Chondrocyte (in vitro differentiated cells): Measurements from ENCODE around the gene PCED1B. TPM values are rescaled to one million over a fixed set of nuclear protein-coding genes. Genes with fewer than 3 reads are reported as not detected.

Experiments used
- DNase-seq: peaks from one replicate; pipeline ENCODE4 v3.0.0; 2021; ENCODE audit warnings: mixed read lengths, low spot score
- H3K27ac Mint-ChIP-seq: one replicate; pipeline ENCODE4 v1.8.0; 2021; ENCODE audit warnings: mild to moderate bottlenecking, moderate library complexity, mixed read lengths; ENCODE audit not compliant: unreplicated experiment
- H3K27me3 Mint-ChIP-seq: 2 replicates; pipeline ENCODE4 v1.8.0; 2021; ENCODE audit warnings: low read depth, mixed read lengths
- H3K36me3 Mint-ChIP-seq: 2 replicates; pipeline ENCODE4 v1.8.0; 2021; ENCODE audit warnings: low read depth, mixed read lengths
- H3K4me1 Mint-ChIP-seq: 2 replicates; pipeline ENCODE4 v1.8.0; 2021; ENCODE audit warnings: low read depth, mild to moderate bottlenecking, mixed read lengths
- H3K4me3 Mint-ChIP-seq: one replicate; pipeline ENCODE4 v1.8.0; 2021; ENCODE audit warnings: mild to moderate bottlenecking, moderate library complexity, mixed read lengths; ENCODE audit not compliant: unreplicated experiment
- H3K9me3 Mint-ChIP-seq: 2 replicates; pipeline ENCODE4 v1.8.0; 2021; ENCODE audit warnings: low read depth, mixed read lengths
- CTCF ChIP-seq: fragments of 200-600 bp; sonication (generic); IDR thresholded peaks from 2 replicates; pipeline ENCODE4 v1.5.0; 2021; ENCODE audit warnings: antibody characterized with exemption, mild to moderate bottlenecking, moderate library complexity
- total RNA-seq: library from RNA; stranded (reverse); gene quantifications from 3 replicates; pipeline ENCODE4 v1.2.1, GENCODE V29; 2021

The PCED1B gene
- total RNA-seq, 1 donor from 2014 or later, result 2.3 TPM

DNA sequence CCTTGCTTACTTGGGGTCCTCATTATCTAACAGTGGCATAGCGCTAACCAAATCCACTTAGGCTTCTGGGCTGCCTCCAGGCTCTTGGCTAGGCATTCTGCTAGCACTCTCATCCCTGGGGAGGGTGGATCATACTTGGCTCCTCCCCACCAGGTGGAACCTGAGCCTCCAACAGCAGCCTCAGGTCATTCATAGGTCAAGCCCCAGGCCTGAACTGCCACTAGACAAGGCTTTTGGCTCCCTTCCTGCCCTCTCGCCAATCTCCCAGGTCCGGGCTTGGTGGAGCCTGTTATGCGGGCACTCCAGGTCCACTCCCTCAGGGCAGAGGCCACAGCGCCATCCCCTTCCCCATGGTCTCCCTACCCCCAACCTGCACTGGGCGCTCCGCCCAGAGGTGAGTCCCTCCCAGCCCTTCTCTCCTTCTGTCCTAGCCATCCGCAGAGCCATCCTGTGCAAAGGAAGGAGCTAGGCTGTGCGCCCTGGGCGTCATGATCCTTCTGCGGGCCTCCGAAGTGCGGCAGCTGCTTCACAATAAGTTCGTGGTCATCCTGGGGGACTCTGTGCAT lies 155.2 kb downstream of the PCED1B start:
- no peak overlapping the region for H3K4me3 Mint-ChIP-seq
- no peaks in the 10 kb centered on the region for H3K27me3 Mint-ChIP-seq
- TF ChIP-seq CTCF, result no peak
- peaks cover 4% of the 10 kb centered on the region for H3K36me3 Mint-ChIP-seq
- H3K4me1 Mint-ChIP-seq, result peaks cover 41% of the 10 kb centered on the region
- no peak overlapping the region for H3K27ac Mint-ChIP-seq
- no peak for DNase-seq
- H3K9me3 Mint-ChIP-seq, result peaks cover 6% of the 10 kb centered on the region

DNA sequence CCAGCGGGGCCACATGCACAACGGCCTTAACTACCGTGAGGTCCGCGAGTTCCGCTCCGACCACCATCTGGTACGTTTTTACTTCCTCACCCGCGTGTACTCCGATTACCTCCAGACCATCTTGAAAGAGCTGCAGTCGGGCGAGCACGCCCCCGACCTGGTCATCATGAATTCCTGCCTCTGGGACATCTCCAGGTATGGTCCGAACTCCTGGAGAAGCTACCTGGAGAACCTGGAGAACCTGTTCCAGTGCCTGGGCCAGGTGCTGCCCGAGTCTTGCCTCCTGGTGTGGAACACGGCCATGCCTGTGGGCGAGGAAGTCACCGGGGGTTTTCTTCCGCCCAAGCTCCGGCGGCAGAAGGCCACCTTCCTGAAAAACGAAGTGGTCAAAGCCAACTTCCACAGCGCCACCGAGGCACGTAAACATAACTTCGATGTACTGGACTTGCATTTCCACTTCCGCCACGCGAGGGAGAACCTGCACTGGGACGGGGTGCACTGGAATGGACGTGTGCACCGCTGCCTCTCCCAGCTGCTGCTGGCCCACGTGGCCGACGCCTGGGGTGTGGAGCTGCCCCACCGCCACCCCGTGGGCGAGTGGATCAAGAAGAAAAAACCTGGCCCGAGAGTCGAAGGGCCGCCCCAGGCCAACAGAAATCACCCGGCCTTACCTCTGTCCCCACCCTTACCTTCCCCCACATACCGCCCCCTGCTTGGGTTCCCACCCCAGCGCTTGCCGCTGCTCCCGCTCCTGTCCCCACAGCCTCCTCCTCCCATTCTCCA lies 156.0 kb downstream of the PCED1B start:
- no peak for DNase-seq
- TF ChIP-seq CTCF, result no peak
- Mint-ChIP-seq H3K4me1 (peaks cover 41% of the 10 kb centered on the region), H3K27me3 (no peaks in the 10 kb centered on the region), H3K27ac (no peak overlapping the region), H3K9me3 (peaks cover 6% of the 10 kb centered on the region), H3K4me3 (no peak overlapping the region), H3K36me3 (peaks cover 4% of the 10 kb centered on the region)

- Mint-ChIP-seq H3K4me3 (no peak overlapping the region), H3K4me1 (peaks cover 37% of the 10 kb centered on the region), H3K27me3 (no peaks in the 10 kb centered on the region), H3K36me3 (peaks cover 4% of the 10 kb centered on the region), H3K27ac (peak overlapping the region; percentile 59), H3K9me3 (peaks cover 6% of the 10 kb centered on the region)
- no peak for TF ChIP-seq CTCF
- no peak for DNase-seq
Observed at GRCh38 chr12:47236109-47236714, 156.8 kb downstream of the PCED1B start.

GRCh38 chr12:47237751-47238211 lies 158.4 kb downstream of the PCED1B start:
- DNase-seq, result no peak
- no peak for TF ChIP-seq CTCF
- no peaks in the 10 kb centered on the region for H3K27me3 Mint-ChIP-seq
- peaks cover 30% of the 10 kb centered on the region for H3K4me1 Mint-ChIP-seq
- no peak overlapping the region for H3K4me3 Mint-ChIP-seq
- peaks cover 4% of the 10 kb centered on the region for H3K36me3 Mint-ChIP-seq
- peak overlapping the region; percentile 23 for H3K27ac Mint-ChIP-seq
- H3K9me3 Mint-ChIP-seq, result peaks cover 6% of the 10 kb centered on the region

GRCh38 chr12:47238669-47239114 lies 159.3 kb downstream of the PCED1B start:
- Mint-ChIP-seq H3K4me3 (no peak overlapping the region), H3K4me1 (peaks cover 30% of the 10 kb centered on the region), H3K36me3 (peaks cover 4% of the 10 kb centered on the region), H3K27ac (no peak overlapping the region), H3K9me3 (peaks cover 6% of the 10 kb centered on the region), H3K27me3 (no peaks in the 10 kb centered on the region)
- no peak for DNase-seq
- no peak for TF ChIP-seq CTCF
